ENCODE data around the gene APOBEC3B. TPM values are rescaled to one million over a fixed set of nuclear protein-coding genes. Genes with fewer than 3 reads are reported as not detected.

The APOBEC3B gene
- polyA plus RNA-seq, 1 of the 3 experiments (the other 2 are of a cell fraction), result not detected

DNA sequence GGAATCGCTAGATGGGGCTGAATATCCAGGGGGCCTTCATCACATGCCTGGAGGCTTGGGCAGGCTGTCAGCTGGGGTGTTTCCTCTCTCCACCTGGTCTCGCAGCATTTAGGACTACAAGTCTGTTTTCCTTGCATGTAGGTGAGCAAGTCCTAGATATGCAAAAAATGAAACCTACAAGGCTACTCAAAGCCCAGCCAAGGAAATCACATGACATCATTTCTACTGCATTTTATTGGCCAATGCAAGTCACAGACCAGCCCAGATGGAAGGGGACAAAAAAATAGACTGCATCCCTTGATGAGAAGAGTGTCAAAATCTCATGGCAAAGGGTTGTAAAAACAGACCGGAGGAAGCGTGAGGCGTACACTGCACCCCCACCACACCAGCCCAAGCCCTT lies 9.6 kb upstream of the APOBEC3B start (continued):
- no peak for TF ChIP-seq RCOR1 (IDR thresholded peaks at IDR 0.05; ENCODE audit: low read length)
- TF ChIP-seq SIN3A (IDR thresholded peaks at IDR 0.05; ENCODE audit: borderline replicate concordance, low read depth, low read length), result no peak
- no peak for TF ChIP-seq POLR2AphosphoS5 (IDR thresholded peaks at IDR 0.05; ENCODE audit: low read depth, low read length)
- TF ChIP-seq RAD21 (IDR thresholded peaks at IDR 0.05; ENCODE audit: low read length), result no peak
- TF ChIP-seq JUND (IDR thresholded peaks at IDR 0.05), result no peak
- no peak for TF ChIP-seq NFIC (IDR thresholded peaks at IDR 0.05; ENCODE audit: borderline replicate concordance)
- TF ChIP-seq FOSL2 (IDR thresholded peaks at IDR 0.05; ENCODE audit: borderline replicate concordance, low read depth), result no peak
- TF ChIP-seq, protein P1, sequence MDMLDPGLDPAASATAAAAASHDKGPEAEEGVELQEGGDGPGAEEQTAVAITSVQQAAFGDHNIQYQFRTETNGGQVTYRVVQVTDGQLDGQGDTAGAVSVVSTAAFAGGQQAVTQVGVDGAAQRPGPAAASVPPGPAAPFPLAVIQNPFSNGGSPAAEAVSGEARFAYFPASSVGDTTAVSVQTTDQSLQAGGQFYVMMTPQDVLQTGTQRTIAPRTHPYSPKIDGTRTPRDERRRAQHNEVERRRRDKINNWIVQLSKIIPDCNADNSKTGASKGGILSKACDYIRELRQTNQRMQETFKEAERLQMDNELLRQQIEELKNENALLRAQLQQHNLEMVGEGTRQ (IDR thresholded peaks at IDR 0.05; ENCODE audit: borderline replicate concordance, low read depth, low read length), result no peak
- TF ChIP-seq TAF1 (IDR thresholded peaks at IDR 0.05; ENCODE audit: borderline replicate concordance, low read depth, low read length), result no peak

DNA sequence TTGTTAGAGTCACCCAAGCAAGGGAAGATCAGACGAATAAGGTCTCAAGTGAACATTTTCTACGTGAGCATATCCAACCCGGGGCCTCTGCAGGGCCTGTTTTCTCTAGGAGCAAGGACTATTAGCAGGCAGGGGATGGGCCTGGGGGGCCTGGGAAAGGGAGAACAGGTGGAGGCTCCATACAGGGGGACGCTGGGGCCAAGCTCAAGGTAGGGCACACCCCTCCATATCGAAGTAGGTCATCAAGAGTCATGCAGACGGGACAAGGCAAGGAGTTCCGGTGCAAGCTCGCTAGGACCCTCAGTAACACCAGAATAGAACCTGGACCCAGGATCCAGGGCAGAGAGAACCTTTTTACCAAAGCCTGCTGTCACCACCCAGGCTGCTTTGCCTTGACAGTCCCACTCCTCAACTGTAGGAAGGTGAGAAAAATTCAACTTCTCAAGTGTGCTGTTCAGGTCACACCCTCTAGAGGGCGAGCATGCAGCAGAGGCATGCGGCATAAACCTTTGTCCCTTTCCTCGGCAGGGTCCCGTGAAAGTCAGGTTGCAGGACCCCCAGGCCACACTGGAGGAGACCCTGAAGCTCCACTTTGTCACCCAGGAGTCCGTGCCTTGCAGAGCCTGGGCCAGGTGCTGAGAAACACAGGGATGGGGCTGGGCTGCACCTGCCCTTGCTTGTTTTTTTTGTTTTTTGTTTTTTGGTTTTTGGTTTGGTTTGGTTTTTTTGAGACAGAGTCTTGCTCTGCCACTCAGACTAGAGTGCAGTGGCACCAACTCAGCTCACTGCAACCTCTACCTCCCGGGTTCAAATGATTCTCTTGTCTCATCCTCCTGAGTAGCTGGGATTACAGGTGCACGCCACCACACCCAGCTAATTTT lies 8.6 kb upstream of the APOBEC3B start:
- no CpG with 5 or more reads among the region's 15 CpGs for WGBS (ENCODE audit: low lambda C conversion rate)

More for the DNA sequence above, 8.6 kb upstream of the APOBEC3B start:
- POLR2A ChIA-PET, result no interaction called here
- no peak for DNase-seq
- Histone ChIP-seq H4K20me1 (ENCODE audit: insufficient read depth) (no peaks in the 10 kb centered on the region), H3K36me3 (replicated peaks in 1 of 2; ENCODE audit: control insufficient read depth in 1 of 2, insufficient read depth in 2 of 2, low read length in 1 of 2) (no peaks in the 10 kb centered on the region), H3K27me3 (ENCODE audit: insufficient read depth) (no peaks in the 10 kb centered on the region), H3K79me2 (ENCODE audit: insufficient read depth) (no peaks in the 10 kb centered on the region), H3K4me2 (no peak overlapping the region), H3K9ac (no peak overlapping the region), H3K4me1 (ENCODE audit: control insufficient read depth in 1 of 2, insufficient read depth in 2 of 2, low read depth in 1 of 2, low read length in 1 of 2) (no peaks in the 10 kb centered on the region), H3K4me3 (ENCODE audit: low read depth in 2 of 2, low read length in 1 of 2) (no peak overlapping the region), H3K9me3 (no peaks in the 10 kb centered on the region), H3K27ac (ENCODE audit: low read depth in 2 of 2, low read length in 1 of 2) (no peak overlapping the region), H3F3A (replicated peaks; ENCODE audit: insufficient read depth) (no peaks in the 10 kb centered on the region), H2AFZ (ENCODE audit: low read depth) (no peak overlapping the region), H3K9me2 (no peaks in the 10 kb centered on the region)
- CTCF ChIA-PET, result no interaction called here
- no peak for TF ChIP-seq NRF1 (IDR thresholded peaks at IDR 0.05; ENCODE audit: low read depth, low read length)
- TF ChIP-seq TCF12 (IDR thresholded peaks at IDR 0.05), result no peak
- TF ChIP-seq, protein P2, sequence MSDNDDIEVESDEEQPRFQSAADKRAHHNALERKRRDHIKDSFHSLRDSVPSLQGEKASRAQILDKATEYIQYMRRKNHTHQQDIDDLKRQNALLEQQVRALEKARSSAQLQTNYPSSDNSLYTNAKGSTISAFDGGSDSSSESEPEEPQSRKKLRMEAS (IDR thresholded peaks at IDR 0.05; ENCODE audit: low read depth), result no peak
- TF ChIP-seq, protein P3, sequence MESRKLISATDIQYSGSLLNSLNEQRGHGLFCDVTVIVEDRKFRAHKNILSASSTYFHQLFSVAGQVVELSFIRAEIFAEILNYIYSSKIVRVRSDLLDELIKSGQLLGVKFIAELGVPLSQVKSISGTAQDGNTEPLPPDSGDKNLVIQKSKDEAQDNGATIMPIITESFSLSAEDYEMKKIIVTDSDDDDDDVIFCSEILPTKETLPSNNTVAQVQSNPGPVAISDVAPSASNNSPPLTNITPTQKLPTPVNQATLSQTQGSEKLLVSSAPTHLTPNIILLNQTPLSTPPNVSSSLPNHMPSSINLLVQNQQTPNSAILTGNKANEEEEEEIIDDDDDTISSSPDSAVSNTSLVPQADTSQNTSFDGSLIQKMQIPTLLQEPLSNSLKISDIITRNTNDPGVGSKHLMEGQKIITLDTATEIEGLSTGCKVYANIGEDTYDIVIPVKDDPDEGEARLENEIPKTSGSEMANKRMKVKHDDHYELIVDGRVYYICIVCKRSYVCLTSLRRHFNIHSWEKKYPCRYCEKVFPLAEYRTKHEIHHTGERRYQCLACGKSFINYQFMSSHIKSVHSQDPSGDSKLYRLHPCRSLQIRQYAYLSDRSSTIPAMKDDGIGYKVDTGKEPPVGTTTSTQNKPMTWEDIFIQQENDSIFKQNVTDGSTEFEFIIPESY (IDR thresholded peaks at IDR 0.05; ENCODE audit: borderline replicate concordance, low read depth), result no peak
- TF ChIP-seq GABPA (IDR thresholded peaks at IDR 0.05; ENCODE audit: low read depth), result no peak
- TF ChIP-seq, protein P4, sequence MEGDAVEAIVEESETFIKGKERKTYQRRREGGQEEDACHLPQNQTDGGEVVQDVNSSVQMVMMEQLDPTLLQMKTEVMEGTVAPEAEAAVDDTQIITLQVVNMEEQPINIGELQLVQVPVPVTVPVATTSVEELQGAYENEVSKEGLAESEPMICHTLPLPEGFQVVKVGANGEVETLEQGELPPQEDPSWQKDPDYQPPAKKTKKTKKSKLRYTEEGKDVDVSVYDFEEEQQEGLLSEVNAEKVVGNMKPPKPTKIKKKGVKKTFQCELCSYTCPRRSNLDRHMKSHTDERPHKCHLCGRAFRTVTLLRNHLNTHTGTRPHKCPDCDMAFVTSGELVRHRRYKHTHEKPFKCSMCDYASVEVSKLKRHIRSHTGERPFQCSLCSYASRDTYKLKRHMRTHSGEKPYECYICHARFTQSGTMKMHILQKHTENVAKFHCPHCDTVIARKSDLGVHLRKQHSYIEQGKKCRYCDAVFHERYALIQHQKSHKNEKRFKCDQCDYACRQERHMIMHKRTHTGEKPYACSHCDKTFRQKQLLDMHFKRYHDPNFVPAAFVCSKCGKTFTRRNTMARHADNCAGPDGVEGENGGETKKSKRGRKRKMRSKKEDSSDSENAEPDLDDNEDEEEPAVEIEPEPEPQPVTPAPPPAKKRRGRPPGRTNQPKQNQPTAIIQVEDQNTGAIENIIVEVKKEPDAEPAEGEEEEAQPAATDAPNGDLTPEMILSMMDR (IDR thresholded peaks at IDR 0.05), result no peak
